NCI-H69 (cell line): ENCODE data around the gene ADAM11.
"Not testable (repeated sequence)": the region's sequence is repeated elsewhere in the genome, so short reads cannot be mapped to it uniquely, and the experiment has no call there.

ENCODE experiments used
- DNase-seq: peaks from one replicate; lab custom pipeline; 2025; lab: John Stamatoyannopoulos, UW

Gene ADAM11, protein sequence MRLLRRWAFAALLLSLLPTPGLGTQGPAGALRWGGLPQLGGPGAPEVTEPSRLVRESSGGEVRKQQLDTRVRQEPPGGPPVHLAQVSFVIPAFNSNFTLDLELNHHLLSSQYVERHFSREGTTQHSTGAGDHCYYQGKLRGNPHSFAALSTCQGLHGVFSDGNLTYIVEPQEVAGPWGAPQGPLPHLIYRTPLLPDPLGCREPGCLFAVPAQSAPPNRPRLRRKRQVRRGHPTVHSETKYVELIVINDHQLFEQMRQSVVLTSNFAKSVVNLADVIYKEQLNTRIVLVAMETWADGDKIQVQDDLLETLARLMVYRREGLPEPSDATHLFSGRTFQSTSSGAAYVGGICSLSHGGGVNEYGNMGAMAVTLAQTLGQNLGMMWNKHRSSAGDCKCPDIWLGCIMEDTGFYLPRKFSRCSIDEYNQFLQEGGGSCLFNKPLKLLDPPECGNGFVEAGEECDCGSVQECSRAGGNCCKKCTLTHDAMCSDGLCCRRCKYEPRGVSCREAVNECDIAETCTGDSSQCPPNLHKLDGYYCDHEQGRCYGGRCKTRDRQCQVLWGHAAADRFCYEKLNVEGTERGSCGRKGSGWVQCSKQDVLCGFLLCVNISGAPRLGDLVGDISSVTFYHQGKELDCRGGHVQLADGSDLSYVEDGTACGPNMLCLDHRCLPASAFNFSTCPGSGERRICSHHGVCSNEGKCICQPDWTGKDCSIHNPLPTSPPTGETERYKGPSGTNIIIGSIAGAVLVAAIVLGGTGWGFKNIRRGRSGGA

DNA sequence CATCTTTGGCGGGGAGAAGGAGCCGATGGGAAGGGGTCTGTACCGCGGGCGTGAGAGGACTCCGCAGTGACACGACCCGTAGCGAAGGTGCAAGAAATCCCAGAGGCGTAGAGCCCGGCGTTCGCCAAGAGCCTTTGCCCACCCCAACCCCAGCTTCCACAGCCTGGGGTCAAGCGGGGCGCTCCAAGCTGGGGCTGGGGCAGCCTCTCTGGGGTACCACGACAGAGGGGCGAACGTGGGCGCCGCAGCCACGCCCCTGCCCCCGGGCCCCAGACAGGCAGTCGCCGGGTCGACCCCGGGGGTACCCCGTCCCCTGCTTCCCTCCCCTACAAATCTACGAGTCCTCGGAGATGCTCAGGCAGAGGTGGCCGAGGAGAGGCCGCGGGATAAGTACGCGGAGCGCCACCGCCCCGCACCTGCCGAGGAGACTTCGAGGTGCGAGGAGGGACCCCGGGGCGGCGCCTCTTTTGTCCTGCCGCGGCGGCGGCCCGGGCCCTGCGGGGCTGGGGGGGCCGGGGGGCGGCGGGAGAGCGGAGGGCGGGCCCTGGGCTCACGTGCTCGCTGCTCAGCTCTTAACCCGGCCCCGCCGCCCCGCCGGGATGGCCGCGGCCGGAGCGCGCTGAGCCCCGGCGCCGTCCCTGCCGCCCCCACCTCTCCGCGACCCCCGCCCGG, at the start of gene ADAM11:
Gene ADAM11 (plus strand): TSS at position 575 of the 672 bp plus-strand sequence. CDS start 212 bp downstream, outside the sequence.
- DNase-seq = peak; percentile 71

DNA sequence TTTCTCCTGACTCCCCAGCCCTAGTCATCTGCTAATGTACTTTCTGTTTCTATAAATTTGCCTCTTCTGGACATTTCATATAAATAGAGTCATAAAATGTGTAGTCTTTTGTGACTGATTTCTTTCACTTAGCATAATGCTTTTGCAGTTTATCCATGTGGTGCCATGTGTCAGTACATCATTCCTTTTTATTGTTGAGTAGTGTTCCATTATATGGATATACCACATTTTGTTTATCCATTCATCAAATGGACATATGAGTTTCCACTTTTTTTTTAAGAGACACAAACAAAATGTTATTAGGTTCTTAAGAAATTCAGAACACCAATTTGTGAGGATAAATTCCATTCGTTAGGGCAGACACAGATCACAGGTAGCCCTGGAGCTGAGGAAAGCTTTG, 39.3 kb upstream of the ADAM11 start:
- no peak for DNase-seq

DNA sequence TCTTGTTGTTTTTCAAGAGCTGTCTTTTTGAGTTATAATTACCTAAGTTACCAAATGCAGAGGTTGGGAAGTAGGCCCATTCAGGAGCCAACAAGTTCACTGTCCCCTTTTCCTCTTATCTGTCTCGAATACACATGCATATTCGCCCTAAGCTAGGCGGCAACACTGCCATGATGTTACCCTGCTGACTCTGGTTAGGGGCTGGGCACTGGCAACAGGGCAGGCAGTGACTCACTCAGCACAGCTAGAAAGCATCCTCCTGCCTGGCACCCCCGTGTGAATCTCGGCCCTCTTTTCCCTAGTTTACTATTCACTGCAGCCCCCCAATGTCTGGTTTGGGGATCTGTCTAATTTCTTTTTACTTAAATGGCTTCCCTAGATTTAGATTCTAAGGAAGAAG, 36.5 kb upstream of the ADAM11 start:
- no peak for DNase-seq

DNA sequence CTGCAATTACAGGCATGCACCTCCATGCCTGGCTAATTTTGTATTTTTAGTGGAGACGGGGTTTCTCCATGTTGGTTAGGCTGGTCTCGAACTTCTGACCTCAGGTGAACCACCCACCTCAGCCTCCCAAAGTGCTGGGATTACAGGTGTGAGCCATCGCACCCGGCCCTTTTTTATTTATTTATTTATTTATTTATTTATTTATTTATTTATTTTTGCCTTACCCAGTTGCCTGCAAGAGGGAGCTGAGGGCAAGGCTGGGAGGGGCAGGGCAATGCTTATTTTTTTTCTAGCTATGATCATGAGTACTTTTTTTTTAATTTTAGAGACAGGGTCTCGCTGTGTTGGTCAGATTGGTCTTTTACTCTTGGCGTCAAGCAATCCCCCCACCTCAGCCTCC, 32.7 kb upstream of the ADAM11 start:
- not testable (repeated sequence) for DNase-seq

DNA sequence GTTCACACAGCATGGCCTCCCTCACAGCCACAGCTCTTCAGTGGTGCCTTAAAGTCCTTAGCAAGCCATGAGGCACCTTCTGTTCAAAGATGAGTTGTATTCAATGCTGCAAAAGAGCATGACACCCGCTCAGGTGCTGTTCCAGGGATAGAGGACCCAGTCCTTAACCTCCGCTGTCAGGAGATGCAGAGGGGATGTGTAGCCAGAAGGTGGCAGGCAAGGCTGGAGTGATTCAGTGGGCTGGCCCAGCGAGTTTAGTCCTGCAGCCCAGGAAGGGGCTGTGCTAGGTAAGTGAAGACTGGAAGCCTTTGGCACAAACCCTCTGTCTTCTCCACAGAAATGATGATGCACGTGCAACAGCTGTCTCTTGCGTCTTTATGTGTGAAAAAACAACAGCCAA, 25.0 kb upstream of the ADAM11 start:
- DNase-seq = peak; percentile 45

DNA sequence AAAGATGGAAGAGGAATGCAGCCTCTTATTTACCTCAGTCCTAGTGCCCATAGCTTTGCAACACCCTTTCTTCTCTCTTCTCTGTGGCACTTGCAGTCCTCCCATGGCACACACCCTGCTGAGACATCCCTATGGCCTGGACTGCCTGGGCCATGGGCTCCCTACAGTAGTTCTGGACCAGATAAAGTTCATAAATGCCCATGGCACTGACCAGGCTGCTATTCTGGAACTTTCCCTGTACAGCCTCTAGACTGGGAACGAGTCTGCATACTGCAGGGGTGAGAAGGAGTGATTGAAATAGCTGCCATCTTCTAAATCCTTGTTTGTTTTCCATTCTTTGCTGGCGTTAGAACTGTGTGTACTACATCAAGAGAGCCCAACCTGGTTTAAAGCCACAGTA, 24.5 kb upstream of the ADAM11 start:
- DNase-seq = no peak

DNA sequence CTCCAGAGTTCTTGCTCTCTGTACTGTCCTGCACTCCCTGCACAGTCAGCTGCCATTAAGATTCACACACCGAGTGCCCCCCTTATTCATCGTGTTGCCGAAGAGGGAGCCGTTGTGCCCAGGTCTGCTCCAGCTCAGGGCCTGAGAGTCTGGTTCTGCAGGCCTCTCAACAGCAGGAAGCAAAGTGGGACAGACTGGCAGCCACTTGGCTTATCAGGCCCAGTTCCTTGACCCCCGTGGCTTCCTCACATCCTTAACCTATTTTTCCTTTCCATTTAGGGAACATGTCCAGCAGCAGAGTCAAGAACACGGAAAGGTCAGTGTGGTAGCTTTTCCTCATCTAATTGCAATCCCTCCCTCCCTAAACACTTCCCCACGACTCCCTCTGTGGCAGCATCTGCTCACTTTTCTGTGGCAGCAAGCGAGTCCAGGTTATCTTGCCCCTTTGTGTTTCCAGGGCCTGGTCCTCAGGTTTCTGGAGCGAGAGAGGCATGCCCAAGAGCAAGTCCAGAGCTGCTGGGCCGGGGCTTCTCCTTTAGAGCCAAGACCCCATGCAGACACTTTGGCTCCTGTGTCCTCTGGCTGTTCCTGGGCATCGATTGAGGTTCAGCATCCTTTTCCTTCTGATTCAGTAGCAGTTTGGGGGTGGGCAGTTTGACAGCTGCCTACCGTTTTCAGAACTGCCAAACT, 22.1 kb upstream of the ADAM11 start:
- DNase-seq = no peak

DNA sequence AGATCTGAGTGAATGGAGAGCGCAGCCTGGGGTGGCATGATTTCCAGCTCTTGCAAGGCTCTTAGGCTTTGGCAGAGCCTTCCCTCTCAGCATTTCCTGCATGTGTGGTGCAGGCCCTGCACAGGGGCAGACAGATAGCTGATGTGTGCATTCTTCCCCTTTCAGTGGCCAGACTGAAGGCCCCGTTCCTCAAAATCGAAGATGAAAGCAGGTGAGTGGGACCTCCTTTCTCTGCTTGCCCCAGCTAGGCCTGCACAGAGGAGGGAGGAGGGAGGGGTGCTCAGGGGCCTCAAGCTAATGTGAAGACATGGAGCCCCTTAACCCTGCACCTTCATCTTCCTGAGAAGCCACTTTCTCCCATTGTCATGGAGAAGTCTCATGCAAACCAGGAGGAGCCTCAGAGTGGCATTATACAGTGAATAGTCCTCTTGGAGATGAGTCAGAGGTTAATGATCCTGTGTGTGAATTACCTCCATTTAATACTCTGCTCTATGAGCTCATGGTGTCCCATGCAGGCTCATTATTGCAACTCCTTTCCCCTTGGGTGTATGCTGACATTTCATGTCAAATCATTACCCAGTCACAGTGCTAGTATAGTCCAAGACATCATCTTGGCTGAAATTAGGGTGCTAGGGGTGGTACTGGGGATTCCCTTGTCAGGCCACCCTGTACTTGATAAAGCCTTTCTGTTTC, 20.4 kb upstream of the ADAM11 start:
- DNase-seq = no peak

DNA sequence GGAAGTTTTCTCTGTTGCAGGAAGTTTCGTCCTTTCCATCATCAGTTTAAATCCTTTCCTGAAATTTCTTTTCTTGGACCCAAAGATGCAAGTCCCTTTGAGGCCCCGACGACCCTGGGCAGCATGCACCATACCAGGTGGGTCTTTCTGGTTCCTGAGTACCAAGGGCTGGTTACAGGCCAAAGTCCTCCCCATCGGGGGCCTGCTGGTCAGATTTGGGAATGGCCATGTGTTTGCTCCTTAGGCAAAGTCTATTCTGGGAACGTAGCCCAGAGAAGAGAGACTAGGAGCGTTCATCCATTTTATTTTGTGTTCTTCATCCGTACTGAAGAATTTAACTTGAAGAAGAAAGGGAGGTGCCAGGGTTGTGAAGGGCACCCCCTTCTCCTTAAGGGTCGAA, 17.5 kb upstream of the ADAM11 start:
- DNase-seq = no peak

DNA sequence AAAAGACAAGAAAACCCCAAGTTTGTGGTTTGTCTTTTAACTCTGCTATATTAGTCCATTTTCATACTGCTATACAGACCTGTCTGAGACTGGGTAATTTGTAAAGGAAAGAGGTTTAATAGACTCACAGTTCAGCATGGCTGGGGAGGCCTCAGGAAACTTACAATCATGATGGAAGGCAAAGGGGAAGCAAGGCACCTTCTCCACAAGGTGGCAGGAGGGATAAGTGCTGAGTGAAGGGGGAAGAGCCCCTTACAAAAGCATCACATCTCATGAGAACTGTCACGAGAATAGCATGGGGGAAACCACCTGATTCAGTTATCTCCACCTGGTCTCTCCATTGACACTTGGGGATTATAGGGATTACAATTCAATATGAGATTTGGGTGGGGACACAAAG, 13.5 kb upstream of the ADAM11 start:
- no peak for DNase-seq

DNA sequence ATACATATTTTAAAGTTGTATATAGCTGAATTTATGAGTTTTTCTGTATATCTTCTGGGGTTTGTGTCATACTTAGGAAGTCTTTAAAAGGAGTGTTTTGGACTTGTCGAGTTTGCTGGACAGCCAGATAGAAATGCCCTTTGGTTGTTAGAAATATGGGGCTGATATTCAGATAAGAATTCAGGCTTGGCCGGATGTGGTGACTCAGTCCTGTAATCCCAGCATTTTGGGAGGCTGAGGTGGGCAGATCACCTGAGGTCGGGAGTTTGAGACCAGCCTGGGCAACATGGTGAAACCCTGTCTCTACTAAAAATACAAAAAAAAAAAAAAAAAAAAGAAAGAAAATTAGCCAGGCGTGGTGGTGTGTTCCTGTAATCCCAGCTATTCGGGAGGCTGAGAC, 13.1 kb upstream of the ADAM11 start:
- DNase-seq = not testable (repeated sequence)

DNA sequence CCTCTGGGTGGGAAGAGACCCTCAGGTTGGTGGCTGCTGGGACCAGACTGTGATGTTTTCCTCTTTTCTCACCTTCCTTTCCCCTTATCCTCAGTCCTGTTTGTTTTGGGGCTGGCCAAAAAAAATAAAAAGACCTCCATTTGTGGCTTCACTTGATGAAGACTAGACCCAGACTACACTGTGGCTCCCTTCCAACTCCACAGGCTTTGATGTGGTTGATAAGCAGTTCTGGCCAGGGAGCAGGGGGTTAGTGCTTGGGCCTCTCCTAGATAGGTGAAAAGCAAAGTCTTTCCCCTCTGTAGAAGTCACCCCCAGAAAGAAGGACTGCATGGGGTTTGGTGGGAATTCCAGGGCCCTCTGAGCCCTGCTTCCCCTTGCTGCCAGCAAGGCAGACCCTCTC, 11.2 kb upstream of the ADAM11 start:
- DNase-seq = no peak

DNA sequence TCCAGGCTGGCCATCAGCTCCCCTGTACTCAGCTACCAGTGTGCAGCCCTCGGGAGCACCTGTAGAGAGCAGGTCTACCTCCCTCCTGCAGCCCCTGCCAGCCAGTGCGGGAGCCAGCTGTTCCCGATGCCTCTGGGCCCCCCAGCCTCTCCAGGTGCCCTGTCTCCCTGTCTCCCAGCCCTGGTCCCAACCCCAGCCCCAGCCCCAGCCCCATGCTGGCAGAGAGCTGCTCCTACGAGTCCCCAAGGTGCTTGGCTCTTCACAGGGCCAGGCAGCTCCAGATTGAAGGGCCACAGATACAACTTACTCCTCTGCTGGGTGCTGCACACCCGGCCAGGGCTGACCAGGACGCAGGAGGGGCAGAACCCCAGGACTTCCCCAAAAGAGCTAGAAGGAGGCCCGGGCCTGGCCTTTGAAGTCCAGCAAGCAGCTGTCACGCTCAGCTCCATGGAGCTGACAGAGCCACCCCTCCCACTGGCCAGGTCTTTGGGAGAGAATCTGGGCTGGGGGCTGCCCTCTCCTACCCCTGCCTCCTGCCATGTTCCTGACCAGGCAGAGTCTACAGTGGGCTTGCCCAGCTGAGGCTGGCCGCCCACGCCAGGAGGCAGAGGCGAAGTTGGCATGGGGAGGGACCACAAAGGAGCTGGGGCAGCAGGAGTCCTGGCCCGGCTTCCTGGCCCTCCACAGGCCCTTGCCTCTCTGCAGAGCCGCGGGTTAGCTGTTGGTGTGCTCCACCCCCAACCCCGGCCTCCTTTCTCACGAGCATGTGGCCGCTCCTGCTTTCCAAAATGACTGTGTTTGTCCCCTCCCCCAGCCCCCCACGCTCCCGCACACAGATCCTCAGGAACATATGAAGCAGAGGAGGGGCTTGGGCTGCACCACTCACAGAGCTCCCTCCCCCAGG, 9.5 kb upstream of the ADAM11 start:
- no peak for DNase-seq

DNA sequence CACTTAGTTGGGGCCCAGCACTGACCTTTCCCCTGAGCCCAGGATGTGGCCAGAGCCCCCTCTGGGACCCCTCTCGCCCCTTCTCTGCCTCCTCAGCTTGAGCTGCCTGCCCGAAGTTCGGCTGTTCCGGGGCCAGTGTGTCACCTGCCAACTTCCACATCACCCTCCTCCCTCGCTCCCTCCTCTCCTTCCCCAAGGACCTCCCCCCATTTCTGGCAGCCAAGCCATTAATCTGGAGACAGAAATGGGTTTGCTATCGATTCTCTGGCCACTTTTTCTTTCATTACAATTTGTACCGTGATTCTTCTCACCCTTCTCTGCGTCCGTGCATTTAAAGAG, 8.8 kb upstream of the ADAM11 start:
- DNase-seq = no peak

DNA sequence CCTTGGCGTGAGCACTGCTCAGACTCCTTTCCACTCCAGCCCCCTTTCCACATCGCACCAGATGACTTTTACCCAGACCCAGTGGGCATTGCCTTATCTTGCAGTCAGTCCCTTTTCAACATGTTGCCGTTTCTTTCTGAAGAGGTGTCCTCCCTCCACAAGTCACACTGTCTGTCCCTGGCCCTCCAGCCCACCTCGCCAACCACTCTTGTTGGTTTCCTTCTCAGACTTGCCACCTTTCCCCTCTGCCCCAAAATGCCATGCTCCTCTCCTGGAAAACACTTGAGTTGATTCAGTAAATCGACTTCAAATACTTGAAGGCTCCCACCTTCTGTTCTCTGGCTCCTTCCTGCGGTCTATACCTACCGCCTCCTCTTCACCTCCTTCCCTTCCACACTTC, 7.5 kb upstream of the ADAM11 start:
- no peak for DNase-seq

DNA sequence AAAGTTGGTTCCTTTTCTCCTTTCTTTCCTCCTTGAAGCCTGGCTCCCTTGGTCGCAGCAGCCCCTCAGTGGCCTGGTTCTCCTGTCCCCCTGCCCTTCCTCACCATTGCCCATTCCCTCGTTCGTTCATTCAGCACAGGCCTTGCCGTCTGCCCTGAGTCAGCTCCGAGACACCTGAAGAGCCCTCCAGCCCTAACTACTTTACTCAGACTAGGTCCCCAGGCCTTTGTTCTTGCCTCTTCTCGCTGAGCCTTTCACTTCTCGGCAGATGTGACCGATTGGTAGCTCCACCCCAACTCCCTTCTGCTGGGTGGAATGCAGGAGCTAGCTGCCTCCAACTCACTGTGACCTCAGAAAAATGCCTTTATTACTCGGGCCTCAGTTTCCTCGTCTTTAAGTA, 7.0 kb upstream of the ADAM11 start:
- no peak for DNase-seq

DNA sequence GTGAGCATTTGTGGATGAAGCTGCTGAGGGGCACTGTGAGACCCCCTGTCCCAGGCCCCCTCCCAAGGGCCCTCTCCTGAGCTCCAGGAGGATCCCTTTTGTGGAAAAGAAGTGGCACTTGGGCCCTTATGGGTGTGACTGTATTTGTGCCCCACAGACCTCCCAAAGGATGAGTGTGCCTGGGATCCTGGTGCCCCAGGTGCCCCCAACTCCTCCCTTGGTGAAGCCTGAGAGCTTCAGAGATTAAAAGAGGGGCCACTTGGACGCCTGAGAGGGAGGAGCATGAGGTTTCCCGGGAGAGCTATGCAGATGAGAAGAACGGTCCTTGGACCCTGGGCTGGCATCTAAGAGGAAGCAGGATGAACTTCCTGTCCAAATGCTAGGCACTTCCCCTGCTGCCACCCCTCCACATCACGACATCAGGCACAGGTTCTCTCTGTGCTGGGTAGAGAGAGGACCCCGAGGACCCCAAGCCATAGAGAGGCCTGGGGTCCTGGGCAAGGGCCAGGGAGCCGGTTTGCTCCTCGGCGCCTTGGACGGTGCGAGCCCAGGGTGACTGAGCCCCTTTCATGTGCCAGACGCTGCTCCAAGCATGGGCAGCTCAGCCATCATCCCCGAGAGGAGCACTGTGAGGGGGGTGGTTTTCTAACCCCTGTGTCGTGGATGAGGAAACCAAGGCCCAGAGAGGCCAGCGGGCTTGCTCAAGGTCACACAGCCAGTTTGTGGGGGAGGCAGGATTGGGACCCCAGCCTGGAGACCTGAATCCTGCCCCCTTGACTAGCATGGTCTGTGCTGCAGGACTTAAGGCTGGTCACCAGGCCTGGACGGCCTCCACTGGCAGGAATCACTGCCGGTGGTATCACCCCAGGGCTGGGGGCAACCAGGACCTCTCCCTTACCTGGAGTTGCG, 5.6 kb upstream of the ADAM11 start:
- DNase-seq = no peak

DNA sequence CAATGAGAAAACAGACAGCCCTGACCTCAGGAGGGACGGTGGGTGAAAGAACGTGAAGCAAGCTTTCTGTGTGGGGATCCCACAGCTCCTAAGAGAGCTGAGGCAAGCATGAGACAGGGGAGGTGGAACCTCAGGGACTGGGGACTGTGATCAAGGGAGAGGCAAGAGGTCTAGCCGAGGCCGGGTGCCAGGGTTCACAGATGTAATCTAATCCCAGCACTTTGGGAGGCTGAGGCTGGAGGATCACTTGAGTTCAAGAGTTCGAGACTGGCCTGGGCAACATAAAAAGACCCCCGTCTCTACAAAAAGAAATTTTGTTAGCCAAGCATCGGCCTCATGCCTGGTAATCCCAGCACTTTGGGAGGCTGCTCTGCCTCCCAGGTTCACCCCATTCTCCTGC, 4.5 kb upstream of the ADAM11 start:
- DNase-seq = no peak

DNA sequence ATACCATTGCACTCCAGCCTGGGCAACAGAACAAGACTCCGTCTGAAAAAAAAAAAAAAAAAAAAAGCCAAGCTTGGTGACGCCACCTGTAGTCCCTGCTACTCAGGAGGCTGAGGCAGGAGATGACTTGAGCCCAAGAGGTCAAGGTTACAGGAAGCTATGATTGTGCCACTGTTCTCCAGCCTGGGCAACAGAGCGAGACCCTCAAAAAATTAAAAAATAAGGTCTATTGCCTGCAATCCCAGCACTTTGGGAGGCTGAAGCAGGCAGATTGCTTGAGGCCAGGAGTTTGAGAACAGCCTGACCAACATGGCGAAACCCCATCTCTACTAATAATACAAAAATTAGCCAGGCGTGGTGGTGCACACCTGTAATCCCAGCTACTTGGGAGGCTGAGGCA, 3.6 kb upstream of the ADAM11 start:
- not testable (repeated sequence) for DNase-seq
